Measurements from ENCODE around the gene MATN1.

Gene MATN1

DNA sequence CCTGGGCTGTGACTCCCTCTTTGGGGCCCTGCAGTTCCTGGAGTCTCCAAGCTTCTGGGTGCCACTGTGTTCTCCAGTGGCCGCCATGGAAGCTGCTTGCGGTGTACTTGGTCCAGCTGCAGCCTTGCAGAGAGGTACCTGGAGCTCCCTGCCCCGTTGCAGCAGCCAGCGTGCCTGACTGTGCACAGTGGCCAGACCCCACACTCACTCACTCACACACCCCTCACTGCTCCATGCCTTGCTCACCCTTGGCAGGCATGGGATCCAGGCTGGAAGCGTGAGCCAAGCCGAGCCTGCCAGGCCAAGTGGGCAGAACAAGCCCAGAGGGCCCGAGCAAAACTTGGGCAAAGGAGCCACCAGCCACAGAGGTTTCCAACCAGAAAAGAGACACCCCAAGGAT lies 43.0 kb downstream of the MATN1 start:
- no peak for DNase-seq (ENCODE audit: low read depth)
- TF ChIP-seq, protein P1, sequence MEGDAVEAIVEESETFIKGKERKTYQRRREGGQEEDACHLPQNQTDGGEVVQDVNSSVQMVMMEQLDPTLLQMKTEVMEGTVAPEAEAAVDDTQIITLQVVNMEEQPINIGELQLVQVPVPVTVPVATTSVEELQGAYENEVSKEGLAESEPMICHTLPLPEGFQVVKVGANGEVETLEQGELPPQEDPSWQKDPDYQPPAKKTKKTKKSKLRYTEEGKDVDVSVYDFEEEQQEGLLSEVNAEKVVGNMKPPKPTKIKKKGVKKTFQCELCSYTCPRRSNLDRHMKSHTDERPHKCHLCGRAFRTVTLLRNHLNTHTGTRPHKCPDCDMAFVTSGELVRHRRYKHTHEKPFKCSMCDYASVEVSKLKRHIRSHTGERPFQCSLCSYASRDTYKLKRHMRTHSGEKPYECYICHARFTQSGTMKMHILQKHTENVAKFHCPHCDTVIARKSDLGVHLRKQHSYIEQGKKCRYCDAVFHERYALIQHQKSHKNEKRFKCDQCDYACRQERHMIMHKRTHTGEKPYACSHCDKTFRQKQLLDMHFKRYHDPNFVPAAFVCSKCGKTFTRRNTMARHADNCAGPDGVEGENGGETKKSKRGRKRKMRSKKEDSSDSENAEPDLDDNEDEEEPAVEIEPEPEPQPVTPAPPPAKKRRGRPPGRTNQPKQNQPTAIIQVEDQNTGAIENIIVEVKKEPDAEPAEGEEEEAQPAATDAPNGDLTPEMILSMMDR (IDR thresholded peaks at IDR 0.05; ENCODE audit: low read depth, low read length, missing control alignments) = no peak
- H3K4me3 ChIP-seq (ENCODE audit: low read depth, low read length) = no peak overlapping the region

DNA sequence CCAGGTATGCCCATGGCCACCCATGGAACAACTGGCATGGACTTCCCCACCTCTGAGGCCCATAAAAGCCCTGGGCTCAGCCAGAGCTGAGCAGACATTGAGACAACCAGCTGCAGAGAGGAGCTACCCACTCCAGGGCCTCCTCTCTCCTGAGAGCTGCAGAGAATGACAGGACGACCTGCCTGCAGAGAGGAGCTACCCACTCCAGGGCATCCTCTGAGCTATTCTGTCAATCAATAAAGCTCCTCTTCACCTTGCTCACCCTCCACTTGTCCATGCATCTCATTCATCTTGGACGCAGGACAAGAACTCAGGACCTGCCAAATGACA lies 43.4 kb downstream of the MATN1 start:
- no peak overlapping the region for H3K4me3 ChIP-seq (ENCODE audit: low read depth, low read length)
- DNase-seq (ENCODE audit: low read depth) = no peak
- TF ChIP-seq, protein P1 (IDR thresholded peaks at IDR 0.05; ENCODE audit: low read depth, low read length, missing control alignments) = no peak

DNA sequence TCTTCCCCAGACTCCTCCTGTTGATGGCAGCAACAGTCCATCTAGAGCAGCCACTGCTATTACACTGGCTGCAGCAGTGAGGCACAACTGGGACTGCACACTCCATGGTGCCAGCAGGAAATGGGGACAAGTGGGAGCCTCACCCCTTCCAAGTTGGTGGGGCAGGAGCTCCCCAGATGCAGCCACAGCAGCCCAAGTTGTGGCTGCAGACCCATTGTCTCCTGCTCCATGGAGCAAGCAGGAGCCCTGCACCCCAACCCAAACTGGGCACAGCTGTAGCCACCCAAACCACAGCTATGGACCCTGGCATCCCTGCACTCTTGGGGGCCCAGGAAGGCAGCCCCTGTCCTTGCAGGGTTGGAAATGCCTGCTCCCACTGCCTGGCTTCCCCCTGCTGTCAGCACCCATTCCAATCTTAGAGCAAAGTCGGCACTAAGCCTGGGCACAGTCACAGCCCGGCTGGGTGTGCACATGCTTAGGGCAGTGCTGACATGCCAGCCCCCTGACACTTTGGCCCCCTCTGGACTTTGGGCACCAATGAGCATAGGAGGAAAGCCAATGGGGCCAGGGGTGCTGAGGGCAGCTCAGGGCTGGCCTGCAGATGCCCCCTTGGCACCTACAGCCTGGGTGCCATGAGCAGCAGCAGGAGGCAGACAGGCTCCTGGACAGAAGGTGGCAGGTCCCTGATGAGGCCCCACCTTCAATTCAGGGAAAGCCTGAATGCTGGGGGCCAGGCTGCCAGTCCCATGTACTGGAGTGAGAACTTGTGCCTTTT lies 44.0 kb downstream of the MATN1 start:
- TF ChIP-seq, protein P1 (IDR thresholded peaks at IDR 0.05; ENCODE audit: low read depth, low read length, missing control alignments) = no peak
- DNase-seq (ENCODE audit: low read depth) = no peak
- H3K4me3 ChIP-seq (ENCODE audit: low read depth, low read length) = no peak overlapping the region

DNA sequence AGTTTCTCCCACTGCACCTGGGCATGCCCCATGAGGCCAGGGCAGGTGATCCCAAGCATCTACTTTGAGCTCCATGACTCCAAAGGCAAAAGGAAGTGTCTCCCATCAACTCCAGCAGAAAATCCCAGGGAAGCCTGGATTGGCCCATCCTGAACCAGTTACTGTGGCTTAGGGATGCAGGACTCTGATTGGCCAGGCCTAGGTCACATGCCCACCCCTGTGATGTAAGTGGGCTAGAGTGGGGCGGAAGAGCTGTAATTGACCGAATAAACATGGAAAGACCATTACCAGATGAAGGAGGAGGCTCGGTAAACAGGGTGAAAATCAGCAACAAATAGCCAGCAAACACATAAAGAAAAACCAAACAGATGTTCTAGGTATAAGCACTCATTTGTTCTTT lies 45.2 kb downstream of the MATN1 start:
- no peak overlapping the region for H3K4me3 ChIP-seq (ENCODE audit: low read depth, low read length)
- TF ChIP-seq, protein P1 (IDR thresholded peaks at IDR 0.05; ENCODE audit: low read depth, low read length, missing control alignments) = no peak
- DNase-seq (ENCODE audit: low read depth) = no peak

DNA sequence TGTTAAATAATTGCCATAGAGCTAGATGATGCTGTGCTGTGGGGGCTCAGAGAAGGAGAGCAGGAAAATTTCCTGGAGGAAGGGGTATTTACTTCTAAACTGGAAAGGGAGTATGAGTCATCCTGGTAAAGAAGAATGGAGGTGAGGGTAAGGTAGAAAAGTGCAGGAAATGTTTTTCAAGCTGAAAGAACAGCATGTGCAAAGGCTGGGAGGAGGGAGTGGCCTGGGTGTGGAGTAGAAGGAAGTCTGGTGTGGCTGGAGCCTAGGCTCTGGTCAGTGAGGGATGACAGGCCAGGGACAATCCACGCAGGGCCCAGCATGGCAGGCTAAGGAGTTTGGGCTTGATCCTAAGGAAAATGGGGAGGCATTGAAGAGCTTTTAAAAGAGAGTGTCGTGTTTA lies 45.9 kb downstream of the MATN1 start:
- TF ChIP-seq, protein P1 (IDR thresholded peaks at IDR 0.05; ENCODE audit: low read depth, low read length, missing control alignments) = no peak
- DNase-seq (ENCODE audit: low read depth) = no peak
- H3K4me3 ChIP-seq (ENCODE audit: low read depth, low read length) = no peak overlapping the region

DNA sequence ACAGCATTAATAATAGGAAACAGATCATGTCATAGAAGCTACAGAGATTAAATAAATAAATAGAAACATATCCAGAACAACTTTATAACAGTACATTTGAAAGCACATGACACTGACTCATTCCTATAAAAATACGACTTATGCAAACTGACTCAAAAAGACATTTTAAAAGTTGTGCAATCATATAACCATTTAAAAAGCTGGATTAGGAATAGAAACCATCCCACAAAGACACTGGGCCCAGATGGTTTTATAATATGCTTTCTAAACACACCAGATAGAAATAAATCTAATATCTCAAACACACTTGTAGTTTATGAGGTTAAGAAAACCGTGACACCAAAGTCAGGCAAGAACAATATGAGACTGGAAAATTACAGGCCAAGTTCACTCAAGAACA lies 47.6 kb downstream of the MATN1 start:
- TF ChIP-seq, protein P1 (IDR thresholded peaks at IDR 0.05; ENCODE audit: low read depth, low read length, missing control alignments) = no peak
- no peak for DNase-seq (ENCODE audit: low read depth)
- no peak overlapping the region for H3K4me3 ChIP-seq (ENCODE audit: low read depth, low read length)

DNA sequence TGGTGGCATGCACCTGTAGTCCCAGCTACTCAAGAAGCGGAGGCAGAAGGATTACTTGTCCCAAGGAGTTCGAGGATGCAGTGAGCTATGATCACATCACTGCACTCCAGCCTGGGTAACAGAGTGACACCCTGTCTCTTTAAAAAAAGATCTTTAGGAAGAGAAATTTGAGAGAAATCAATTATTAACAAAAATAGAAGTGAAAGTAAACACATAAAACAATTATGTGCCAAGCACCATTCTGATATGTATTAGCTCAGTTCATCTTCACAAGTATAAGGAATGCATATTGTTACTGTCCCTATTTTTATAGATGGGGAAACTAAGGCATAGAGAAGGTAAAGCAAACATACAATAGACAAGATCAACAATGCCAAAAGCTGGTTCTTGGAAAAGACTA lies 48.1 kb downstream of the MATN1 start:
- TF ChIP-seq, protein P1 (IDR thresholded peaks at IDR 0.05; ENCODE audit: low read depth, low read length, missing control alignments) = no peak
- no peak for DNase-seq (ENCODE audit: low read depth)
- no peak overlapping the region for H3K4me3 ChIP-seq (ENCODE audit: low read depth, low read length)
